GM23338 (cell line): ENCODE data around the gene AP4M1. TPM values are rescaled to one million over a fixed set of nuclear protein-coding genes. Genes with fewer than 3 reads are reported as not detected.

Source experiments
- ATAC-seq: fragments of 200-7000 bp; cut with Tn5 transposase; 3 replicates; pipeline ENCODE4 v1.9.1; 2020
- DNase-seq: peaks from one replicate; pipeline ENCODE4 v3.0.0-alpha.2; 2015; ENCODE audit warnings: low spot score
- H2AFZ ChIP-seq: fragments of 200-600 bp; sonication (generic); 2 replicates; pipeline ENCODE4 v1.8.0; 2016; ENCODE audit warnings: antibody characterized with exemption, mild to moderate bottlenecking, moderate library complexity
- H3F3A ChIP-seq: fragments of 200-600 bp; sonication (generic); replicated peaks from 2 replicates; pipeline ENCODE4 v1.8.0; 2017; ENCODE audit warnings: antibody characterized with exemption, mixed run types, low read depth
- H3K27ac ChIP-seq: fragments of 200-600 bp; sonication (generic); 2 replicates; pipeline ENCODE4 v1.6.1; 2016; ENCODE audit warnings: low read depth
- H3K27me3 ChIP-seq: fragments of 200-600 bp; sonication (generic); 2 replicates; pipeline ENCODE4 v1.8.0; 2016; ENCODE audit warnings: mild to moderate bottlenecking, mixed run types, moderate library complexity; ENCODE audit not compliant: insufficient read depth
- H3K36me3 ChIP-seq: fragments of 200-600 bp; sonication (generic); 2 replicates; pipeline ENCODE4 v1.8.0; 2016; ENCODE audit warnings: mild to moderate bottlenecking; ENCODE audit not compliant: insufficient read depth
- H3K4me1 ChIP-seq: fragments of 200-600 bp; sonication (generic); 2 replicates; pipeline ENCODE4 v1.8.0; 2016; ENCODE audit warnings: mild to moderate bottlenecking, moderate library complexity; ENCODE audit not compliant: insufficient read depth
- H3K4me2 ChIP-seq: fragments of 200-600 bp; sonication (generic); 2 replicates; pipeline ENCODE4 v1.7.1; 2017; ENCODE audit warnings: mixed run types
- H3K4me3 ChIP-seq: fragments of 200-600 bp; sonication (generic); 2 replicates; pipeline ENCODE4 v1.6.1; 2016; ENCODE audit warnings: mixed run types
- H3K79me2 ChIP-seq: fragments of 200-600 bp; sonication (generic); replicated peaks from 2 replicates; pipeline ENCODE4 v1.8.0; 2017; ENCODE audit warnings: mild to moderate bottlenecking; ENCODE audit not compliant: insufficient read depth
- H3K9me2 ChIP-seq: fragments of 200-600 bp; sonication (generic); 2 replicates; pipeline ENCODE4 v1.8.0; 2017; ENCODE audit not compliant: insufficient read depth
- H4K20me1 ChIP-seq: fragments of 200-600 bp; sonication (generic); replicated peaks from 2 replicates; pipeline ENCODE4 v1.8.0; 2017; ENCODE audit warnings: mild to moderate bottlenecking; ENCODE audit not compliant: insufficient read depth
- H3K27ac Mint-ChIP-seq: 2 replicates; pipeline ENCODE4 v1.8.0; 2020; ENCODE audit warnings: inconsistent platforms, mild to moderate bottlenecking, moderate library complexity, mixed read lengths
- H3K27me3 Mint-ChIP-seq: 3 replicates; pipeline ENCODE4 v1.8.0; 2022; ENCODE audit warnings: low read depth, mild to moderate bottlenecking, moderate library complexity, mixed read lengths, inconsistent platforms; ENCODE audit not compliant: insufficient read depth, poor library complexity
- H3K36me3 Mint-ChIP-seq: 3 replicates; pipeline ENCODE4 v1.8.0; 2021; ENCODE audit warnings: low read depth, mild to moderate bottlenecking, inconsistent platforms, moderate library complexity, mixed read lengths
- H3K4me1 Mint-ChIP-seq: 3 replicates; pipeline ENCODE4 v1.8.0; 2020; ENCODE audit warnings: mild to moderate bottlenecking, inconsistent platforms, mixed read lengths
- H3K4me3 Mint-ChIP-seq: 3 replicates; pipeline ENCODE4 v1.8.0; 2021; ENCODE audit warnings: moderate library complexity, mild to moderate bottlenecking, inconsistent platforms, mixed read lengths
- H3K9me3 Mint-ChIP-seq: 3 replicates; pipeline ENCODE4 v1.8.0; 2020; ENCODE audit warnings: moderate library complexity, mild to moderate bottlenecking, inconsistent platforms, mixed read lengths
- CREB1 ChIP-seq: fragments of 250-450 bp; sonication (Bioruptor Pico); IDR thresholded peaks from 2 replicates; pipeline ENCODE4 v1.5.0; 2020; ENCODE audit warnings: low read depth, mild to moderate bottlenecking, moderate library complexity
- EZH2 ChIP-seq: fragments of 200-600 bp; sonication (generic); IDR thresholded peaks from one replicate; pipeline ENCODE4 v1.8.0; 2017; ENCODE audit warnings: antibody characterized with exemption, mild to moderate bottlenecking, low read depth; ENCODE audit not compliant: unreplicated experiment
- JUNB ChIP-seq: IDR thresholded peaks from one replicate; pipeline ENCODE4 v1.6.1; 2016; ENCODE audit warnings: antibody characterized with exemption; ENCODE audit not compliant: unreplicated experiment
- POLR2AphosphoS5 ChIP-seq: IDR thresholded peaks from 2 replicates; pipeline ENCODE4 v1.6.1; 2016; ENCODE audit warnings: antibody characterized with exemption, low read depth
- STAT1 ChIP-seq: IDR thresholded peaks from one replicate; pipeline ENCODE4 v1.6.1; 2016; ENCODE audit warnings: antibody characterized with exemption; ENCODE audit not compliant: unreplicated experiment
- ZNF331 ChIP-seq: fragments of 250-450 bp; sonication (Bioruptor Pico); IDR thresholded peaks from 2 replicates; pipeline ENCODE4 v1.5.0; 2020; ENCODE audit warnings: low read depth, mild to moderate bottlenecking, moderate library complexity
- polyA plus RNA-seq: library from polyadenylated mRNA; unstranded; fragments of >200 nt; fragmentation: Nextera tagmentation; extraction: Ambion mirVana; gene quantifications from 2 replicates; pipeline ENCODE4 v1.2.1, GENCODE V29; 2016
- total RNA-seq: library from RNA; depleted of rRNA; stranded (reverse); fragments of >200 nt; shearing (Covaris generic); gene quantifications from 2 replicates; pipeline ENCODE4 v1.2.3, GENCODE V29; 2014
- TF ChIP-seq, protein P1 (sequence below): IDR thresholded peaks from one replicate; pipeline ENCODE4 v1.6.1; 2018; ENCODE audit warnings: antibody characterized with exemption; ENCODE audit not compliant: unreplicated experiment
- TF ChIP-seq, protein P2 (sequence below): IDR thresholded peaks from 2 replicates; pipeline ENCODE4 v1.6.1; 2016; ENCODE audit warnings: antibody characterized with exemption

Gene AP4M1
- total and polyA plus RNA-seq, 2 experiments from 2014 or later: 9.5 to 13.3 TPM

DNA sequence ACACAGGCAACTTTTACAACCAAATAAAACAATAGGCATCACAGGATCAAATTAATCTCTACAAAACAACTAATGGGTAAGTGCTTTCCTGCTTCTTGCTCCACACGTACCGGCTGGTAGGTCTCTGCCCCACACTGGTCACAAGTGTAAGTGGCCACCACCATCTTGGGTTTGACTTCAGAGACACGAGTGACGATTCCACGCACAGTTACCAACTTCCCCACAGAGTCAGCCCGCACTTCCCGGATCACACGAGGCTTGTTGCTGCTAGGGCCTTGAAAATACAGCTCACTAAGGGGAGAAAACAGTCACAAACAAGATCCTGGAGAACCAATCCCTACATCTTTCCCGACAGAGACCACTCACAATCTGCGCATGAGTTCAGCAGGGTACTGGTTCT is 2.5 kb upstream of the AP4M1 start (continued):
- TF ChIP-seq, protein P1, sequence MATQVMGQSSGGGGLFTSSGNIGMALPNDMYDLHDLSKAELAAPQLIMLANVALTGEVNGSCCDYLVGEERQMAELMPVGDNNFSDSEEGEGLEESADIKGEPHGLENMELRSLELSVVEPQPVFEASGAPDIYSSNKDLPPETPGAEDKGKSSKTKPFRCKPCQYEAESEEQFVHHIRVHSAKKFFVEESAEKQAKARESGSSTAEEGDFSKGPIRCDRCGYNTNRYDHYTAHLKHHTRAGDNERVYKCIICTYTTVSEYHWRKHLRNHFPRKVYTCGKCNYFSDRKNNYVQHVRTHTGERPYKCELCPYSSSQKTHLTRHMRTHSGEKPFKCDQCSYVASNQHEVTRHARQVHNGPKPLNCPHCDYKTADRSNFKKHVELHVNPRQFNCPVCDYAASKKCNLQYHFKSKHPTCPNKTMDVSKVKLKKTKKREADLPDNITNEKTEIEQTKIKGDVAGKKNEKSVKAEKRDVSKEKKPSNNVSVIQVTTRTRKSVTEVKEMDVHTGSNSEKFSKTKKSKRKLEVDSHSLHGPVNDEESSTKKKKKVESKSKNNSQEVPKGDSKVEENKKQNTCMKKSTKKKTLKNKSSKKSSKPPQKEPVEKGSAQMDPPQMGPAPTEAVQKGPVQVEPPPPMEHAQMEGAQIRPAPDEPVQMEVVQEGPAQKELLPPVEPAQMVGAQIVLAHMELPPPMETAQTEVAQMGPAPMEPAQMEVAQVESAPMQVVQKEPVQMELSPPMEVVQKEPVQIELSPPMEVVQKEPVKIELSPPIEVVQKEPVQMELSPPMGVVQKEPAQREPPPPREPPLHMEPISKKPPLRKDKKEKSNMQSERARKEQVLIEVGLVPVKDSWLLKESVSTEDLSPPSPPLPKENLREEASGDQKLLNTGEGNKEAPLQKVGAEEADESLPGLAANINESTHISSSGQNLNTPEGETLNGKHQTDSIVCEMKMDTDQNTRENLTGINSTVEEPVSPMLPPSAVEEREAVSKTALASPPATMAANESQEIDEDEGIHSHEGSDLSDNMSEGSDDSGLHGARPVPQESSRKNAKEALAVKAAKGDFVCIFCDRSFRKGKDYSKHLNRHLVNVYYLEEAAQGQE: no peak
- TF ChIP-seq, protein P2, sequence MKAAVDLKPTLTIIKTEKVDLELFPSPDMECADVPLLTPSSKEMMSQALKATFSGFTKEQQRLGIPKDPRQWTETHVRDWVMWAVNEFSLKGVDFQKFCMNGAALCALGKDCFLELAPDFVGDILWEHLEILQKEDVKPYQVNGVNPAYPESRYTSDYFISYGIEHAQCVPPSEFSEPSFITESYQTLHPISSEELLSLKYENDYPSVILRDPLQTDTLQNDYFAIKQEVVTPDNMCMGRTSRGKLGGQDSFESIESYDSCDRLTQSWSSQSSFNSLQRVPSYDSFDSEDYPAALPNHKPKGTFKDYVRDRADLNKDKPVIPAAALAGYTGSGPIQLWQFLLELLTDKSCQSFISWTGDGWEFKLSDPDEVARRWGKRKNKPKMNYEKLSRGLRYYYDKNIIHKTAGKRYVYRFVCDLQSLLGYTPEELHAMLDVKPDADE: no peak
- TF ChIP-seq EZH2 (no peak), ZNF331 (CRISPR knock-in tag) (no peak), JUNB (no peak), CREB1 (CRISPR knock-in tag) (no peak), STAT1 (no peak)

DNA sequence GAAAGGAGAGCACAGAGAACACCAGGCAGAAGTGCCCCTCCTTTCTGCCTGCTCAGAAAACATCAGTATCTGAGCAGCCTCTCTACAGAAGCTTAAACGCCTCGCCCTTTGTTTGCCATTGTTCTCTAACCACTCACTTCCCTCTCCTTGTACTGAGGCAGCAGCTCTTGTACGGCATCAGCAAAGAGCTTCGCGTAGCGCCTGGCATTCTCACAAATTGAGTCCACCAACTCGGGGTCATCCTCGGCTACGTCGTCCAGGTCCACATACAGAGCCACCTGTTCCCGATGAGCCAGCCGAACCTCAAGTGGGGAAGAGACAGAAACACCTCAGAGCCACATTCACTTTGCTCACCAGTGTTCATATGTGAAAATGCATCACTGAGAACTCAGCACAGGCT is 2.0 kb upstream of the AP4M1 start:
- H3K4me1 Mint-ChIP-seq: peaks cover 41% of the 10 kb centered on the region

More for the DNA sequence above, 2.0 kb upstream of the AP4M1 start:
- Mint-ChIP-seq H3K9me3 (peaks cover 5% of the 10 kb centered on the region; the same call in 2 of the 3 replicates), H3K36me3 (peaks cover 81% of the 10 kb centered on the region), H3K27ac (peak overlapping the region; percentile 98), H3K27me3 (peaks cover 49% of the 10 kb centered on the region), H3K4me3 (peak overlapping the region; percentile 95)
- DNase-seq: no peak
- Histone ChIP-seq H3F3A (peaks cover 64% of the 10 kb centered on the region), H3K4me1 (peaks cover 13% of the 10 kb centered on the region), H3K36me3 (peaks cover 57% of the 10 kb centered on the region), H3K79me2 (peaks cover 60% of the 10 kb centered on the region), H3K27me3 (no peaks in the 10 kb centered on the region), H4K20me1 (peaks cover 49% of the 10 kb centered on the region), H3K27ac (peak overlapping the region; percentile 100), H3K4me3 (peak overlapping the region; percentile 100), H2AFZ (no peak overlapping the region), H3K9me2 (no peaks in the 10 kb centered on the region), H3K4me2 (peak overlapping the region; percentile 100)
- TF ChIP-seq, protein P2: no peak
- no peak for TF ChIP-seq POLR2AphosphoS5
- no peak for ATAC-seq
